Endothelial cell of umbilical vein (primary cell): ENCODE measurements around the gene MPZL2. TPM values are rescaled to one million over a fixed set of nuclear protein-coding genes. Genes with fewer than 3 reads are reported as not detected.

ENCODE experiments used
- BruUV-seq: library from RNA; stranded (reverse); fragments of 400-500 nt; replicated peaks from 2 replicates; lab custom pipeline; 2021; lab: Mats Ljungman, UMichigan
- CTCF ChIA-PET: fragments of 300-600, 350-600 bp; sonication (Branson Sonifier 250); formaldehyde crosslinking; loops from one replicate; lab custom pipeline; 2021; ENCODE audit warnings: antibody characterized with exemption, inconsistent platforms; lab: Charles Lee
- POLR2A ChIA-PET: fragments of 300-600, 350-600 bp; sonication (Branson Sonifier 250); formaldehyde crosslinking; loops from one replicate; lab custom pipeline; 2021; ENCODE audit warnings: antibody characterized with exemption, inconsistent platforms; lab: Charles Lee
- DNase-seq: peaks from one replicate; pipeline ENCODE4 v3.0.0-alpha.2; 2011; ENCODE audit warnings: low read depth, low spot score
- FAIRE-seq: peaks from 2 replicates; lab custom pipeline; 2011; peaks lifted over from hg19 to GRCh38; lab: Jason Lieb, UNC
- H2AFZ ChIP-seq: 2 replicates; pipeline ENCODE4 v1.6.0; 2012; ENCODE audit warnings: low read depth, low read length, control low read depth, inconsistent platforms
- H3K27ac ChIP-seq: 2 replicates; pipeline ENCODE4 v1.5.1; 2011; ENCODE audit warnings: low read depth, mild to moderate bottlenecking, control low read depth, low read length, moderate library complexity; ENCODE audit not compliant: insufficient read depth
- H3K27me3 ChIP-seq, 2 experiments: 2 replicates each; pipeline versions ENCODE4 v1.6.0 to v1.6.1; 2011; ENCODE audit warnings: low read length in 2 of 2, mixed read lengths in 1 of 2; ENCODE audit not compliant: control insufficient read depth in 2 of 2, insufficient read depth in 2 of 2
- H3K36me3 ChIP-seq, 2 experiments: 2 replicates in 1 of 2; 3 replicates in 1 of 2; pipeline ENCODE4 v1.5.1; 2011; ENCODE audit warnings: low read length in 2 of 2, mild to moderate bottlenecking in 1 of 2, moderate library complexity in 1 of 2; ENCODE audit not compliant: control insufficient read depth in 2 of 2, insufficient read depth in 2 of 2; ENCODE audit errors: extremely low read depth in 1 of 2
- H3K4me1 ChIP-seq: 3 replicates; pipeline ENCODE4 v1.5.1; 2011; ENCODE audit warnings: mild to moderate bottlenecking, low read length; ENCODE audit not compliant: control insufficient read depth, insufficient read depth; ENCODE audit errors: extremely low read depth
- H3K4me2 ChIP-seq: 2 replicates; pipeline ENCODE4 v1.6.1; 2011; ENCODE audit warnings: low read length, control low read depth, mixed read lengths; ENCODE audit not compliant: insufficient read depth
- H3K4me3 ChIP-seq, 3 experiments: fragments of 200-600 bp in 1 of 3; sonication (generic), shearing (Covaris generic) in 1 of 3; replicated peaks in 1 of 3; 2 replicates each; pipeline ENCODE4 v1.5.1; 2011 to 2016; ENCODE audit warnings: control low read depth in 3 of 3, low read length in 3 of 3, mild to moderate bottlenecking in 2 of 3, inconsistent platforms in 1 of 3, low read depth in 1 of 3, moderate library complexity in 1 of 3; ENCODE audit not compliant: insufficient read depth in 1 of 3
- H3K79me2 ChIP-seq: 2 replicates; pipeline ENCODE4 v1.6.0; 2012; ENCODE audit warnings: low read length, inconsistent platforms; ENCODE audit not compliant: control insufficient read depth, insufficient read depth
- H3K9ac ChIP-seq: replicated peaks from 2 replicates; pipeline ENCODE3; 2011; ENCODE audit warnings: low read length, control low read depth; ENCODE audit not compliant: insufficient read depth; ENCODE audit errors: extremely low read depth
- H3K9me1 ChIP-seq: replicated peaks from 3 replicates; pipeline ENCODE4 v1.6.0; 2011; ENCODE audit warnings: mild to moderate bottlenecking, low read length; ENCODE audit not compliant: control insufficient read depth, insufficient read depth; ENCODE audit errors: extremely low read depth
- H3K9me3 ChIP-seq: replicated peaks from 2 replicates; pipeline ENCODE4 v1.5.1; 2012; ENCODE audit warnings: low read length, inconsistent platforms; ENCODE audit not compliant: control insufficient read depth, insufficient read depth
- H4K20me1 ChIP-seq: replicated peaks from 2 replicates; pipeline ENCODE3; 2011; ENCODE audit warnings: mild to moderate bottlenecking, low read length; ENCODE audit not compliant: control insufficient read depth, insufficient read depth; ENCODE audit errors: extremely low read depth
- CTCF ChIP-seq, 2 donors: IDR thresholded peaks; 1 replicate in 1 of 2; 2 replicates in 1 of 2; pipeline ENCODE4 v1.5.1; 2011; ENCODE audit warnings: low read length in 2 of 2, mild to moderate bottlenecking in 2 of 2, moderate library complexity in 2 of 2, control low read depth in 1 of 2, inconsistent platforms in 1 of 2, low read depth in 1 of 2; ENCODE audit not compliant: insufficient read depth in 1 of 2; ENCODE audit errors: extremely low read depth in 1 of 2
- EZH2 ChIP-seq: IDR thresholded peaks from 2 replicates; pipeline ENCODE4 v1.6.1; 2012; ENCODE audit warnings: borderline replicate concordance, low read depth, mild to moderate bottlenecking, moderate library complexity, low read length, inconsistent platforms; ENCODE audit not compliant: severe bottlenecking
- FOS ChIP-seq: IDR thresholded peaks from 2 replicates; pipeline ENCODE4 v1.6.1; 2011; ENCODE audit warnings: mild to moderate bottlenecking, low read length, moderate library complexity, borderline replicate concordance; ENCODE audit not compliant: insufficient read depth
- GATA2 ChIP-seq: IDR thresholded peaks from 2 replicates; pipeline ENCODE4 v1.7.0; 2011; ENCODE audit warnings: low read depth, mild to moderate bottlenecking, moderate library complexity, mixed read lengths, low read length; ENCODE audit not compliant: insufficient read length, insufficient read depth
- JUN ChIP-seq: IDR thresholded peaks from 2 replicates; pipeline ENCODE4 v1.6.1; 2011; ENCODE audit warnings: borderline replicate concordance, low read depth; ENCODE audit not compliant: insufficient read length, insufficient read depth
- MYC ChIP-seq: IDR thresholded peaks from one replicate; pipeline ENCODE4 v1.6.1; 2011; ENCODE audit warnings: mild to moderate bottlenecking, low read depth, low read length
- POLR2A ChIP-seq: IDR thresholded peaks from 2 replicates; pipeline ENCODE4 v1.6.1; 2012; ENCODE audit warnings: low read depth, mild to moderate bottlenecking, control low read depth, low read length
- POLR2AphosphoS5 ChIP-seq: IDR thresholded peaks from 2 replicates; pipeline ENCODE4 v1.6.1; 2012; ENCODE audit warnings: low read depth, mild to moderate bottlenecking, control low read depth, low read length, moderate library complexity; ENCODE audit not compliant: insufficient read depth
- dilution Hi-C: fragments of 300-500 bp; cut with MboI; formaldehyde crosslinking; loops from one replicate; pipeline ENCODE4 v1.15.0; 2019; ENCODE audit warnings: low sequenced_read_pairs; ENCODE audit not compliant: extremely low pct_ligation_motif_present
- intact Hi-C: fragments of 100-400 bp; cut with micrococcal nuclease; formaldehyde crosslinking; loops from one replicate; pipeline ENCODE4 v1.10.0; 2022
- polyA plus RNA-seq, 4 experiments: library from polyadenylated mRNA; depleted of rRNA in 3 of 4; stranded (reverse) in 3 of 4; unstranded in 1 of 4; fragments of >200 nt; gene quantifications; 2 replicates each; pipeline versions ENCODE4 v1.2.1 to v1.2.3, GENCODE V29; 2011 to 2012; ENCODE audit warnings: missing spikeins in 1 of 4
- total RNA-seq: library from RNA; stranded (reverse); gene quantifications from 2 replicates; pipeline ENCODE4 v1.2.3, GENCODE V29; 2021
- TF ChIP-seq, protein P1 (sequence below): IDR thresholded peaks from 2 replicates; pipeline ENCODE4 v1.6.1; 2011; ENCODE audit not compliant: insufficient read depth, insufficient read length

MPZL2 gene
- total and polyA plus RNA-seq, 2 donors (not counting 3 experiments of a cell fraction or from before 2014, with no cell fraction given): 21.0 to 49.5 TPM

DNA sequence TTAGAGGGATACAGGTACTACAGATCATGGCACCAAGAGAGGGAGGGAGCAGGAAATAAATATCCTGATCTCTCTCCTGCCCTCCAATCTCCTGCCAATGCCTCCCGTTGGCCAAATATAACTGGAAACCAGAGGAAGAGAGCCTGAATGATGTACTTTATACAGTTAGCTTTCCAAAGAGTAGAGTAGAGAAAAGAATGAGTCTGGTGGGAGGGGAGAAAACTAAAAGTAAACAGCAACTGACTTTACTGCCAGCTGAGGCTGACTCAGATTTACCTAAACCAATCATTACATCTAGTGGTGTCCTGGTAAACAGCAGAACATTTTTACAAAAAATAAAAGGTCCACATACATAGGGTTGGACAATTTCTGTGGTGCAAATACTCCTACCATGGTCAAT, 17.1 kb downstream of the MPZL2 start:
- BruUV-seq: no TSS peak
- ChIA-PET CTCF (interaction anchor here (0.9 to 2.9 kb wide), 3 partner anchors 16 to 48 kb away, joined by 3 to 23 read pairs (median 5); no protein-coding TSS in a partner anchor), POLR2A (no interaction called here)
- peak overlapping the region; percentile 30 for H2AFZ ChIP-seq
- H3K4me3 ChIP-seq: no peak overlapping the region
- no peak for TF ChIP-seq EZH2
- TF ChIP-seq CTCF (IDR thresholded peaks at IDR 0.05; ENCODE audit: extremely low read depth in 1 of 2, insufficient read depth in 1 of 2, low read depth in 1 of 2, low read length in 2 of 2): no peak
- TF ChIP-seq POLR2A: no peak
- TF ChIP-seq MYC: no peak
- no peak for TF ChIP-seq GATA2
- TF ChIP-seq, protein P1, sequence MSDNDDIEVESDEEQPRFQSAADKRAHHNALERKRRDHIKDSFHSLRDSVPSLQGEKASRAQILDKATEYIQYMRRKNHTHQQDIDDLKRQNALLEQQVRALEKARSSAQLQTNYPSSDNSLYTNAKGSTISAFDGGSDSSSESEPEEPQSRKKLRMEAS: no peak
- TF ChIP-seq FOS: no peak
- TF ChIP-seq POLR2AphosphoS5: no peak
- no peak for TF ChIP-seq JUN
- dilution Hi-C loops: no loop called here
- H4K20me1 ChIP-seq: no peaks in the 10 kb centered on the region
- no peaks in the 10 kb centered on the region for H3K9me3 ChIP-seq
- intact Hi-C loops: no loop called here
- no peaks in the 10 kb centered on the region for H3K27me3 ChIP-seq
- no peak overlapping the region for H3K9ac ChIP-seq
- H3K9me1 ChIP-seq: no peaks in the 10 kb centered on the region
- H3K4me1 ChIP-seq: peaks cover 27% of the 10 kb centered on the region
- FAIRE-seq: no peak
- H3K4me2 ChIP-seq: no peak overlapping the region
- peak overlapping the region; percentile 22 for H3K27ac ChIP-seq
- peak; percentile 64 for DNase-seq
- H3K79me2 ChIP-seq: no peaks in the 10 kb centered on the region
- H3K36me3 ChIP-seq: no peaks in the 10 kb centered on the region
